ENCODE results near the gene OR2M7.

GRCh38 chr1:248277876-248278275, 46.5 kb downstream of the OR2M7 start, which contains the start of gene OR2T33:
- TF ChIP-seq CTCF (IDR thresholded peaks at IDR 0.05): no peak
- no peak for TF ChIP-seq REST (IDR thresholded peaks at IDR 0.05; ENCODE audit: insufficient read depth in 1 of 2, low read depth in 2 of 2, low read length in 1 of 2)
- no peak for TF ChIP-seq TCF7L2 (IDR thresholded peaks at IDR 0.05; ENCODE audit: low read depth, low read length)
- TF ChIP-seq SIN3A (IDR thresholded peaks at IDR 0.05; ENCODE audit: borderline replicate concordance, insufficient read depth, low read depth, low read length): no peak
- no peak for TF ChIP-seq POLR2AphosphoS5 (IDR thresholded peaks at IDR 0.05; ENCODE audit: low read depth, low read length)

Data from Panc1 (cell line).